Lower leg skin (tissue), 4 donors: ENCODE data around the gene SRPK1. TPM values are rescaled to one million over a fixed set of nuclear protein-coding genes. Genes with fewer than 3 reads are reported as not detected.

Experiments
- DNase-seq, 2 donors: peaks; one replicate each; pipeline ENCODE4 v3.0.0-alpha.2; 2019; ENCODE audit warnings: low spot score in 2 of 2
- H3K4me3 ChIP-seq: fragments of 200-600 bp; sonication (generic); 2 replicates; pipeline ENCODE4 v1.5.1; 2017; ENCODE audit warnings: mild to moderate bottlenecking, low read depth; ENCODE audit not compliant: poor library complexity, severe bottlenecking
- CTCF ChIP-seq, 3 donors: fragments of 450-650 bp; IDR thresholded peaks; one replicate each; pipeline ENCODE4 v1.5.1; 2016; ENCODE audit warnings: antibody characterized with exemption in 3 of 3, mild to moderate bottlenecking in 3 of 3, moderate library complexity in 2 of 3
- POLR2A ChIP-seq, 2 donors: fragments of 450-650 bp; IDR thresholded peaks; one replicate each; pipeline ENCODE4 v1.6.1; 2016 to 2017; ENCODE audit warnings: antibody characterized with exemption in 2 of 2, mild to moderate bottlenecking in 1 of 2, moderate library complexity in 1 of 2
- WGBS, 2 donors: methylation state at CpG; one replicate each; pipeline ENCODE4 v1.1.5; 2018; 5-methylcytosine and 5-hydroxymethylcytosine counted together
- intact Hi-C: fragments of 100-400 bp; cut with DNase I; formaldehyde crosslinking; loops from one replicate; pipeline ENCODE4 v1.15.0; 2023; ENCODE audit warnings: low total_unique reads
- total RNA-seq, 4 donors: library from RNA; depleted of rRNA; stranded (reverse); fragments of >200 nt; gene quantifications; one replicate each; pipeline ENCODE4 v1.1.0, GENCODE V29; 2016

Gene SRPK1
- total RNA-seq, 4 donors from 2014 or later, result 98.3 to 145 (median 111) TPM

GRCh38 chr6:35907750-35908149, 13.1 kb downstream of the SRPK1 start:
- 86 to 88% methylated on average over 6 of the region's 6 CpGs for WGBS, 2 donors
- TF ChIP-seq POLR2A (IDR thresholded peaks at IDR 0.05) (no peak), CTCF (IDR thresholded peaks at IDR 0.05) (no peak)
- H3K4me3 ChIP-seq, result no peak overlapping the region
- intact Hi-C loops, result no loop called here
- DNase-seq, result no peak

- intact Hi-C loops, result no loop called here
- no peak overlapping the region for H3K4me3 ChIP-seq
- DNase-seq, result no peak
- TF ChIP-seq CTCF (IDR thresholded peaks at IDR 0.05) (no peak), POLR2A (IDR thresholded peaks at IDR 0.05) (no peak)
- 90% methylated on average over 2 of the region's 2 CpGs for WGBS, 2 donors
Observed at GRCh38 chr6:35906499-35906846, 14.4 kb downstream of the SRPK1 start.

GRCh38 chr6:35905841-35906498, 14.9 kb downstream of the SRPK1 start:
- H3K4me3 ChIP-seq, result no peak overlapping the region
- intact Hi-C loops, result no loop called here
- TF ChIP-seq CTCF (IDR thresholded peaks at IDR 0.05) (no peak), POLR2A (IDR thresholded peaks at IDR 0.05) (no peak)
- DNase-seq, result no peak
- WGBS, 2 donors, result 84 to 87% methylated on average over 8 of the region's 8 CpGs

GRCh38 chr6:35905141-35905785, 15.6 kb downstream of the SRPK1 start:
- intact Hi-C loops, result no loop called here
- TF ChIP-seq POLR2A (IDR thresholded peaks at IDR 0.05) (no peak), CTCF (IDR thresholded peaks at IDR 0.05) (no peak)
- no peak for DNase-seq
- WGBS, 2 donors, result 81 to 82% methylated on average over 2 of the region's 2 CpGs
- H3K4me3 ChIP-seq, result no peak overlapping the region

GRCh38 chr6:35903679-35904078, 17.2 kb downstream of the SRPK1 start:
- no peak overlapping the region for H3K4me3 ChIP-seq
- TF ChIP-seq POLR2A (IDR thresholded peaks at IDR 0.05) (no peak), CTCF (IDR thresholded peaks at IDR 0.05) (no peak)
- DNase-seq, result no peak
- intact Hi-C loops, result no loop called here
- 98 to 99% methylated on average over 4 of the region's 4 CpGs for WGBS, 2 donors

GRCh38 chr6:35900448-35900847, 20.4 kb downstream of the SRPK1 start:
- 96 to 97% methylated on average over 4 of the region's 4 CpGs for WGBS, 2 donors
- no peak overlapping the region for H3K4me3 ChIP-seq
- intact Hi-C loops, result no loop called here
- no peak for DNase-seq
- TF ChIP-seq CTCF (IDR thresholded peaks at IDR 0.05), result no peak
- no peak for TF ChIP-seq POLR2A (IDR thresholded peaks at IDR 0.05)
